Nephron progenitor cell (in vitro differentiated cells): ENCODE measurements around the gene TAB2.

Source experiments
- DNase-seq: peaks from one replicate; pipeline ENCODE4 v3.0.0; 2021
- H3K27ac Mint-ChIP-seq: 2 replicates; pipeline ENCODE4 v1.8.0; 2021; ENCODE audit warnings: mild to moderate bottlenecking, moderate library complexity, mixed read lengths
- H3K27me3 Mint-ChIP-seq: 2 replicates; pipeline ENCODE4 v1.8.0; 2021; ENCODE audit warnings: mild to moderate bottlenecking, low read depth, mixed read lengths; ENCODE audit not compliant: poor library complexity
- H3K36me3 Mint-ChIP-seq: 2 replicates; pipeline ENCODE4 v1.8.0; 2021; ENCODE audit warnings: low read depth, mixed read lengths
- H3K4me1 Mint-ChIP-seq: 2 replicates; pipeline ENCODE4 v1.8.0; 2021; ENCODE audit warnings: mixed read lengths
- H3K4me3 Mint-ChIP-seq: 2 replicates; pipeline ENCODE4 v1.8.0; 2021; ENCODE audit warnings: mild to moderate bottlenecking, moderate library complexity, mixed read lengths
- H3K9me3 Mint-ChIP-seq: 2 replicates; pipeline ENCODE4 v1.8.0; 2021; ENCODE audit warnings: mild to moderate bottlenecking, moderate library complexity, mixed read lengths
- CTCF ChIP-seq: fragments of 200-600 bp; sonication (generic); IDR thresholded peaks from 2 replicates; pipeline ENCODE4 v1.5.0; 2021; ENCODE audit warnings: antibody characterized with exemption

TAB2 gene

GRCh38 chr6:149454346-149454848, 136.9 kb downstream of the TAB2 start:
- Mint-ChIP-seq H3K9me3 (no peaks in the 10 kb centered on the region), H3K27ac (no peak overlapping the region), H3K36me3 (no peaks in the 10 kb centered on the region), H3K27me3 (peaks cover 34% of the 10 kb centered on the region), H3K4me3 (no peak overlapping the region), H3K4me1 (peaks cover 26% of the 10 kb centered on the region)
- no peak for DNase-seq
- no peak for TF ChIP-seq CTCF

- TF ChIP-seq CTCF: no peak
- H3K27ac Mint-ChIP-seq: no peak overlapping the region
- no peak overlapping the region for H3K4me3 Mint-ChIP-seq
- peaks cover 28% of the 10 kb centered on the region for H3K27me3 Mint-ChIP-seq
- H3K4me1 Mint-ChIP-seq: peaks cover 21% of the 10 kb centered on the region
- no peaks in the 10 kb centered on the region for H3K36me3 Mint-ChIP-seq
- DNase-seq: no peak
- no peaks in the 10 kb centered on the region for H3K9me3 Mint-ChIP-seq
Observed at GRCh38 chr6:149455031-149455732, 137.7 kb downstream of the TAB2 start.

DNA sequence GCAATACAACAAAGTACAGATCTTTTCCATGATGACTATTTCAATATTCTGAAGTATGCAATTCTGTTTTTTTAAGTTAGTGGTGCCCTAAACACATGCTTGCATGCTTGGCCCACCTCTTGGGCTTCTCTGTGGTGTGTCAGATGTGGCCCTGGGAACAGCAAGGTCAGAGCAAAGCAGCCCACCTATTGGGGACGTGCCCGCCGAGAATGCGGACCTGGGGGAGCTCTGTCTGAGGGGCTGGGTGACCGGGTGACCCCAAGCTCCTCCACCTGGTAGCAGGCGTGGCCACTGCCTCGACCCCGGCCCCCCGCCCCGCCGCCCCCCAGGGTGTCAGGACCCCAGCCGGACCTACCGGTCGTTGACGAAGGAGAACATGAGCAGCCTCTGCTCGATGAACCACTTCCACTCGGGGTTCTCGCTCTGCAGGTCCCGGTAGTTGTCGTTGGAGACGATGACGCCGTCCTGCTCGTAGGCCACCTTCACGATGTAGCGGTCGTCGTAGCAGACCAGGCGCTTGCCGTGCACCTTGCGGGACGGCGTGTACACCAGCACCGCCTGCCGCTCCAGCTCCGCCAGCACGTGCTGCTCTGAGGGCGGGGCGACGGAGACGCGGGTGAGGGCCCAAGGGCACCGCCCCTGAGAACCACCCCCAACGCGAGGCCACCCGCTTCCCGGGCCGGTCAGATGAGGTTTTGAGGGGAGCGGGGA, 139.0 kb downstream of the TAB2 start:
- no peaks in the 10 kb centered on the region for H3K9me3 Mint-ChIP-seq

DNA sequence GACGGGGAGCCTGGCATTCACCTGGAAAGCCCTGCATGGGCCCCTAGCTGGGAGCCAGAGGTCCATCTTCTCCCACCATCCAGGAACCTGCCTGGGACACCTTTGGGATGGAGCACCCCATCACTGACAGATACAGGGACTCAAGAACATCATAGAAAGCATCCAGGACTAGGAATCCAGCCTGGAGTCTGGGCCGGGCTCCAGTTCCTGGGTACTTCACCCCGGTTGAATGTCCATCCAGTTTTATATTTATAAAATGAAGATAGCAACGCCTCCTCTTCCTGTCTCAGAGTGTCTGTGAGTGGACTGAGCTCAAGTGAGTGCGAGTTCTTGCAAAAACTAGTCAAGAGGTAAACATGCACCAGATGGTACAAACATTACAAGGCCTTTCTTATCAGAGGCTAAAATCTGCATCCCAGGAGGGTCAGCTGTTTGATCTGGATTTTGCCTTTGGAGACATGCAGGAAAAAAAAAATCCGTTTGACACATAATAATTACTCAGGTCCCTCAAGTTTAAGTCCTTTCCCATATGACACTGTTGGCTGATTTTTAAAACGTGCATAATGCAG, 139.9 kb downstream of the TAB2 start:
- DNase-seq: no peak
- Mint-ChIP-seq H3K9me3 (no peaks in the 10 kb centered on the region), H3K27ac (no peak overlapping the region), H3K4me1 (peaks cover 14% of the 10 kb centered on the region), H3K36me3 (no peaks in the 10 kb centered on the region), H3K27me3 (peaks cover 24% of the 10 kb centered on the region), H3K4me3 (no peak overlapping the region)
- no peak for TF ChIP-seq CTCF

More for the DNA sequence above, 139.0 kb downstream of the TAB2 start:
- no peak for TF ChIP-seq CTCF
- no peak overlapping the region for H3K4me3 Mint-ChIP-seq
- H3K4me1 Mint-ChIP-seq: peaks cover 21% of the 10 kb centered on the region
- H3K27ac Mint-ChIP-seq: no peak overlapping the region
- no peak for DNase-seq
- peaks cover 28% of the 10 kb centered on the region for H3K27me3 Mint-ChIP-seq
- H3K36me3 Mint-ChIP-seq: no peaks in the 10 kb centered on the region

GRCh38 chr6:149458196-149458595, 140.7 kb downstream of the TAB2 start:
- Mint-ChIP-seq H3K4me3 (no peak overlapping the region), H3K27ac (no peak overlapping the region), H3K4me1 (peaks cover 18% of the 10 kb centered on the region), H3K27me3 (peaks cover 24% of the 10 kb centered on the region), H3K9me3 (no peaks in the 10 kb centered on the region), H3K36me3 (no peaks in the 10 kb centered on the region)
- no peak for DNase-seq
- no peak for TF ChIP-seq CTCF
